SKM-1 treated with dmso at 0.1 percent for 144 hours (cell line): ENCODE data around the gene CXCL1.

Experiments used
- DNase-seq: peaks from one replicate; lab custom pipeline; 2025; ENCODE audit not compliant: unreplicated experiment; lab: John Stamatoyannopoulos, UW

CXCL1 gene

DNA sequence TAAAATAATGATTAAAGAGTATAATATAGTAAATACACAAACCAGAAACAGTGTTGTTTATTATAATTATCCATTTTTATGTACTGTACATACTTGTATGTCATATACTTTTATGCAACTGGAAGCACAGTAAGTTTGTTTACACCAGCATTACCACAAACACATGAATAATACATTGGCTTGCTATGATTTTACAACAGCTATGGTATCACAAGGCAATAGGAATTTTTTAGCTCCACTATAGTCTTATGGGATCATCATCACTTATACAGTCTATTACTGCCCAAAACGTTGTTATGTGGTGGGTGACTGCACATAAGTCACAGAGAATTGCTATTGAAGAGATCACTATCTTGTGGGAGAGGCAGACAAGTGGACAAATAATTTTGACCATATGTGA lies 17.9 kb upstream of the CXCL1 start:
- DNase-seq, result no peak

GRCh38 chr4:73852771-73853170 lies 16.4 kb upstream of the CXCL1 start:
- DNase-seq, result no peak

DNA sequence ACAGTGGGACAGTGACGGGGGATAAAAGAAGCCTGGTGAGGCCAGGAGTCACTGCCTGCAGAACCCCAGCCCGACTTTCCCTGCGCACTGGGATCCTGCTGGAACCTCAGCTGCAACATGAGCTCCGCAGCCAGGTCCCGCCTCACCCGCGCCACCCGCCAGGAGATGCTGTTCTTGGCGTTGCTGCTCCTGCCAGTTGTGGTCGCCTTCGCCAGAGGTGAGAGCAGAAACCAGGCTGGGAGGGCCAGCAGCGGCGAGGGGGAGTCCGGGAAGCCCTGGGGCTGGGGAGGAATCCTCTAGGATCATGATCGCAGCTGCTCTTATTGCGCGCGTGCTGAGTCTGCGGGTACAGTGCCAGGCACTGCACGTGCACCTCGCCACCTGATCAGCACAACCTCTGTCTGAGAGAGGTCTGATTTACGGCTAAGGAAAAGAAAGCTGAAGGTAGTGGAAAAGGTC lies 15.9 kb upstream of the CXCL1 start, which contains the start of gene PF4V1:
Gene PF4V1, plus strand, starts transcription at position 51 of the 459 bp plus-strand sequence. Its CDS starts 67 bp downstream, at position 118.
- no peak for DNase-seq

DNA sequence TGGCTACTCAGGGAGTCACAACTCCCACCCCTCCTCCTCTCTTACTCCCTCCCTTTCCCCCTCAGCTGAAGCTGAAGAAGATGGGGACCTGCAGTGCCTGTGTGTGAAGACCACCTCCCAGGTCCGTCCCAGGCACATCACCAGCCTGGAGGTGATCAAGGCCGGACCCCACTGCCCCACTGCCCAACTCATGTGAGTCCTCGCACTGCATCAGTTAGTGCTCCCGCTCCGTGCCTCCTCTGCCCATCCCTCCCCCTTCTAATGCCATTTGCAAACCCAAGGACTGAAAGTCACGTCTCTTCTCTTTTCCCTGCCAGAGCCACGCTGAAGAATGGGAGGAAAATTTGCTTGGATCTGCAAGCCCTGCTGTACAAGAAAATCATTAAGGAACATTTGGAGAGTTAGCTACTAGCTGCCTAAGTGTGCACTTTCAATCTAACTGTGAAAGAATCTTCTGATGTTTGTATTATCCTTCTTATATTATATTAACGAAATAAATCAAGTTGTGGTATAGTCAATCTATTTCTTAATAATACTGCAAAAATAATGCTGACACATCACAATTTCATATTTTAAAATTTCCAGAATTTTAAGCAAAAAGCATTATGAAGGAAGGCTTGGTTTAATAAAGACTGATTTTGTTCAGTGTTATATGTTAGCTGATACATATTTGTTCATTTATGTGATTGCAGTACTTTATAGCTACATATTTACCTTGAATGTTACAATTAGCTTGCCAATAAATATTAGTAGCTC lies 15.3 kb upstream of the CXCL1 start:
- DNase-seq, result no peak

- no peak for DNase-seq
Observed at GRCh38 chr4:73855406-73855805, 13.8 kb upstream of the CXCL1 start.

GRCh38 chr4:73856518-73856917 lies 12.7 kb upstream of the CXCL1 start:
- DNase-seq, result no peak

DNA sequence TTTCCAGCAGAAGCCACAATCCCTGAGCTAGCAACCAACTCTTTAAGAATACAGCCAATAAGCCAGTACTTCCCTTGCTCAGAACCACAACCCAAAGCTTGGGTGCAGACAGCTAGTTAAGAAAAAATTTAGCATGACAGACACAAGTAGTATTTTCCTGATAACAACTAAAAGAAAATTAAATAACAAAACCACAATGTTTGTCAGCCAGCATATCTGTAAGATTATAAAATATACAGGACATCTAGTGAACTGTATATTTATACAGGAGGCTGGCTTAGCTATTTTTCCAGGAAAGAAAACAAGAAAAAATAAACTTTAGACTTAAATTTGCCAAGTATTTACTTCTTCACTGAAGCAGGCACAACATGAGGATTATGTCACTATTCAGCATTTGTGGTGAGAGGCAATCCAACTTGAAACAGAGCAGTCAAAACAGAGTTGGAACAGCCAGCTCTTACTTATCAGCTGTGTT lies 9.5 kb upstream of the CXCL1 start:
- DNase-seq, result no peak

- no peak for DNase-seq
Observed at GRCh38 chr4:73860181-73860580, 9.0 kb upstream of the CXCL1 start.

GRCh38 chr4:73860917-73861316 lies 8.3 kb upstream of the CXCL1 start:
- DNase-seq, result no peak

GRCh38 chr4:73862322-73862721 lies 6.9 kb upstream of the CXCL1 start:
- DNase-seq, result no peak

DNA sequence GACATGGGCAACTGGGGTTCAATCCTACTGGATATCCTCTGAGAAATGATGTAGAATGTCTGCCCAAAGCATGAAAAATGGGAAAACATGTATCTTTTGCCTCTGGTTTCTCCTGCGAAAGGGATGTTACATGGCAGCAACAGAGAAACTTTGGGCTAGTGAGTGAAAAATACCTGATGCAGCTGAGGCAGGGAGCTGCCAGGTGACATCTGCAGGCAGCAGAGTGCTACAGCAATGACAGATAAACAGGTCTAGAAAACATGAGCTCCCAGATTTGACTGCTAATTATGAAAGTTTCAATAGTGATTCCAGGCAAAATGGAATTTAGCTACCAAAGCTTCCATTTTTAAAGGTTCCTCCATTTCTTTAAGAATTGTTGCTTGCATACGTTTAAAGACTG lies 4.8 kb upstream of the CXCL1 start:
- DNase-seq, result no peak

DNA sequence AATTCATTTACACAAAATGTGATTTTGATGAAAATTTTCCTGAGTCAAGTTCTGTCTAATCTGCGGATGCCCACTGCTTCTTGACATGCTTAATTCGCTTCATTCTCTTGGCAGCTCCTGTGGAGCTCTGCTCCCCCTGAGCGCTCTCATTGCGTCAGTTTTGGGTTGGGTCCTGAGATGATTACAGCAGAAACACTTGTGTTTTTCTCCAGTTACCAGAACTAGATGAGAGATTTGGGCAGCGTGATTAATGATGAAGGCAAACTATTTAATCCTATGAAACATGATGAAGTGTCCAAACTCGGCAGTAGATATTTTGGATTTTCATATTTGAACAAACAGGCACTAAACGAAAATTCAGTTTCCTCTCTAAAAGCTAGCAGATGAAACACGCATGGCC lies 4.2 kb upstream of the CXCL1 start:
- DNase-seq, result no peak

- DNase-seq, result no peak
Observed at GRCh38 chr4:73865431-73866096, 3.6 kb upstream of the CXCL1 start.

DNA sequence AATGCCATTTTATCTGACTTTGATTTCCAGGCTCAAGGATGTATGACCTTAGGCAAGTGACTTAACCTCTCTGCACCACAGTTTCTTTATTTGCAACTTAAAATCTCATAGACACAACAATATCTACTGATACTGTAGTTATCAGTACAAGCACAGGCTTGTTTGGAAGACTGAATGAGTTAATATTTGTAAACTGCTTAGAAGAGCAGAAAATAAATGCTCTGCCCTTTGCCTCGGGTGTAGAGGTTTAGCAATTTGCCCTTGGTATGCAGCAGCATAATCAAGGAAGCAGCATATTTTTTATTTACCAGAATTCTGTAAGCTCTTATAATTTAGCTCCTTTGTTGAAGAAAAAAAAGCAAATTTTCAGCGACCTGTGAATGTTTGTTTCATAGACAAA lies 2.9 kb upstream of the CXCL1 start:
- no peak for DNase-seq

- no peak for DNase-seq
Observed at GRCh38 chr4:73867783-73868182, 1.4 kb upstream of the CXCL1 start.

DNA sequence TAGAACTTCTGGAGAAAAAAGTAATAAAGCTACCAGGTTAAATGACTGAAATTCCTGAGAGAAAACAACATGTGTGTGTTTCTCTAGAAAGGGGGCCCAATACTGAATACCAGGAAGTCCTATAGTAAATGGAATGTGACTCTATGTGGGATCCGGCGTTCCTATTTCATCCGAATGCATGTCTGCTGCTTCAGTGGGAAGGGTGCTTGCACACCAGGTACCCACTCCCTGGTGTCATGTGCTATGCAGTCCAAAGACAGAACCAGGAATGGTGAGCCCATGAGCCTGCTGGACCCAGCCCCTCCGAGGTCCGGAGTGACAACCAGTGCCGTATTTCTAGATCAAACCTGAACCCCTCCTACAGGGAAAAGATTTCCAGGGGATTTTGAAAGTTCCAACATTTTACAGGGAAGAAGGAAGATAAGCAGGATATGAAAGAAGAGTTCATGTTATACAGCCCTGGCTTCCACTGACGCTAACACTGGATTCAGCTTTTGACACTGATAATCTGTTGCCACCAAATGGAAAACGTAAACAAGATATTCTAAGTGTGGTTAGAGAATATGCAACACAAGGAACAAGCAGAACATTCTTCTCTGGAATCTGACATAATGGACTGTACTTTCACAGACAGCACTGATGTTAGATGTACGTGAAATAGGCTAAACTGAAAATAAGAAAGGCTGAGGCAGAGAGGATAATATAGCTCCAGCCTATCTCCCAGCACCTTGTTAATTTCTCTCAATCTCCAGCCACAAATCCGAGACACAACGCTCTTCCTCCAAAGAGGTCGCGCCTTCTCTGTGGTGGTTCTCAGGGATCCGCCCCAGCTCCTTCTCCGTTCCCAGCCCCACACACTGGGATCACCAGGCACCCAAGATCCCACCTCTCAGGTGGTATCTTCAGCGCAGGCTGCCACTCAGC lies 725 bp upstream of the CXCL1 start:
- no peak for DNase-seq

- peak; percentile 32 for DNase-seq
Observed at GRCh38 chr4:73870260-73870659, 1.1 kb downstream of the CXCL1 start.

GRCh38 chr4:73870768-73871167 lies 1.6 kb downstream of the CXCL1 start:
- no peak for DNase-seq

GRCh38 chr4:73871511-73872310 lies 2.5 kb downstream of the CXCL1 start:
- no peak for DNase-seq

- DNase-seq, result peak; percentile 98
Observed at GRCh38 chr4:73872316-73873108, 3.3 kb downstream of the CXCL1 start.
